Ecto neural progenitor cell (in vitro differentiated cells): ENCODE data around the gene PDCL3.

Source experiments
- DNase-seq: peaks from one replicate; pipeline ENCODE4 v3.0.0-alpha.2; 2018; ENCODE audit warnings: low spot score

The PDCL3 gene

DNA sequence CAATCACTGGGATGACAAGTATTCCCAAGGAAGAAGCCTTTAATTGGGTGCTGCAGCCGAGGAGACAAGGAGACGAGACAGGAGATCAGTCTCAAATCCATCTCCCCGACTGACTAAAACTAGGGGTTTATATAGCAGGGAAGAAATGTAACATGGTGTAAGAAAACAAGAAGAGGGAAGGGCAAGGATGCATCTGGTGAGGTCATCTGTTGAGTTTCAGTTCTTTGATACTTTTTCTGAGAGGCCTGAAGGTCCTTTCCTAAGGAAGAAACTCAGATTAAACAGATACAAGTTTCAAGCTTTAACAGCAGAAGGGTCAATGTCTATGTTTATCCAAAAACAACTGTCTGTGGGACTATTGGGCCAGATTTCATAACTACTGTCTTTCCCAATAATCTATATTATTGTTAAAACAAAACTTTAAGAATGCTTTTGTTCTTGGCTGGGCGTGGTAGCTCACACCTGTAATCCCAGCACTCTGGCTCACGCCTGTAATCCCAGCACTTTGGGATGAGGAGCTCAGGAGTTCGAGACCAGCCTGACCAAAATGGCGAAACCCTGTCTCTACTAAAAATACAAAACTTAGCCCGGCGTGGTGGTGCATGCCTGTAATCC lies 2.5 kb upstream of the PDCL3 start:
- DNase-seq = no peak

DNA sequence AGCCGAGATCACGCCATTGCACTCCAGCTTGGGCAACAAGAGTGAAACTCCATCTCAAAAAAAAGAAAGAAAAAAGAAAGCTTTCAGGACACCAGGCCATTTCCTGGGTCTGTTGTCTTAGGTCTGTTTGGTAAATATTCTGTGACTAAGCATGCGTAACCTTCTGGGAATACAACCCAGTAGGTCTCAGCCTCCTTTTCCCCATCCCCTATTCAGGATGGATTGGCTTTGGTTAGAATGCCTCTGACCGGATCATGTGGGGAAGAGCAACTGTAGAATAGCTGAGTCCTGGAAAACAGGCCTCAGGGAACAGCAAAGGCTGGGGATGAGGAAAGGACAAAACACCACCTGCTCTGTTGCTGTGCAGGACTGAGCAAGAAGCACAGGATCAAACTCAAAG lies 1.6 kb upstream of the PDCL3 start:
- no peak for DNase-seq

DNA sequence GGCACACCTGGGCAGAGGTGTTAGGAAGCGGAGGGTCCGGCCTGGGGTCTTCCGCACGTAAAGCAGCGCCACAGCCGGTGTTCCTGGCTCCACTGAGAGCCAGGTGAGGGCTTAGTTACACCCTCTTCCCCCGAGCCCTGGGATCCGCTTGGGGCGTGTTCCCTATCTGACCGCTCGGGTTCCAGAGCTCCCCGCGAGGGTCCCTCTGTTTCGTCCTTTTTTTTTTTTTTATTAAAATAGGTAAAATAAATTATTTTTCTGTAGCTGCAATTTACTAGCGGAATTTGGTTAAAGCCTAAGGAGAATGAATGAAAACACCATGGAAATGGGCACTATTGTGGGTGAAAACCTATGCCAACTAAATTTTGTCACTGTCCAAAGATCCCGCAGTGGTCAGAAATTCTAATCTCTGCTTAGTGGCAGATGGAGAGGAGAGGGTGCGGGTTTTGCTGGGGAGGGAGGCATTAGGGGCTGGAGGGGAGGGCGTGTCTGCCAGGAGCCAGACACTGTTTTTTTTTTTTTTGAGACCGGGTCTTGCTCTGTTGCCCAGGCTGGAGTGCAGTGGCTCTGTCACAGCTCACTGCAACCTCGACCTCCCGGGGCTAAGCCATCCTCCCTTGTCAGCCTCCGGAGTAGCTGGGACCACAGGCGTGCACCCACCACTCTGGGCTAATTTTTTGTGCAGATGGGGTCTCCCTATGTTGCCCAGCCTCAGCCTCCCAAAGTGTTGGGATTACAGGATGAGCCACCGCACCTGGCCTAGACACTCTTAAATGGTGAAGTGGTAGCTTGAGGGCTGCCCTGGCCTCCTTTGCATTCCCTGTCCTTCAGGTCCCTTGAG lies 834 bp downstream of the PDCL3 start:
- no peak for DNase-seq

DNA sequence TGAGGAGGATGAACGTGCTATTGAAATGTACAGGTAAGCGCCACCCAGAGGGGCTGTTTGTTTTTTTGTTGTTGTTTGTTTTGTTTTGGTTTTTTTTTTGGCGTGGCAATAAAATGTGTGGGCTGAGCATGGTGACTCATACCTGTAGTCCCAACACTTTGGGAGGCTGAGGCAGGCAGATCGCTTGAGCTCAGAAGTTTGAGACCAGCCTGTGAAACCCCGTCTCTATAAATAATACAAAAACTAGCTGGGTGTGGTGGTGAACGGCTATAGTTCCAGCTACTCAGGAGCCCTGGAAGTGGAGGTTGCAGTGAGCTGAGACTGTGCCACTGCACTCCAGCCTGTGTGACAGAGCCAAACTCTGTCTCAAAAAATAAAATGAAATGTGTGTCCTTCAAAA lies 6.2 kb downstream of the PDCL3 start:
- DNase-seq = no peak

DNA sequence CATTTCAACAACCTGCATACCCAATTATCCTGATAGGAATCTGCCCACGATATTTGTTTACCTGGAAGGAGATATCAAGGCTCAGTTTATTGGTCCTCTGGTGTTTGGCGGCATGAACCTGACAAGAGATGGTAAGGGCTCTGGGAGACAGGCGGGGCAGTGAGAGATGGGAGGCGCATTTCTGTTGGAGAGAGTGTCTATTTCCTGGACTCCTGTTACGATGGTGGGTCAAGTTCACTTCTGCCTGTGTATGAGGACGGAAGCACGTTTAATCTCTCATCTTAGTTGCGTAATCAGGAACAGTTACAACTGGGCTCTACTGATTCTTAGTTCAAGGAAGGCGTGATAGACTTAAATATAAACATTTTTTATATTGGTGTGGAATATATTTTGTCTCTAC lies 8.9 kb downstream of the PDCL3 start:
- DNase-seq = no peak

DNA sequence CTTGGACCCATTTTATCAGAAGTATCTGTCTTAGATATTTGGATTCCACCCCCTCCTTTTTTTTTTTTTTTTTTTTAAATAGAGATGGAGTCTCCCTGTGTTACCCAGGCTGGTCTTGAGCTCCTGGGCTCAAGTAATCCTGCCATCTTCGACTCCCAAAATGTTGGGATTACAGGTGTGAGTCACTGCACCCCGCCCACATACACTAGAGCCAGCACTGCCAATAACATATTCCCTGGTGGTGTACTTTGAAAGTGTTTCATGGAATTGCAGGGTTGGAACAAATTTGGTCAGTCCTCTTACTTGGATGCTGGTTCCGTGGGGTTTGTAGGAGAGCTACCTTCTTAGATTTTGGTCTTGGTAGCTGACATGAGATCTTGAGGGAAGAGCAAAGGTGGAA lies 15.0 kb downstream of the PDCL3 start:
- no peak for DNase-seq

DNA sequence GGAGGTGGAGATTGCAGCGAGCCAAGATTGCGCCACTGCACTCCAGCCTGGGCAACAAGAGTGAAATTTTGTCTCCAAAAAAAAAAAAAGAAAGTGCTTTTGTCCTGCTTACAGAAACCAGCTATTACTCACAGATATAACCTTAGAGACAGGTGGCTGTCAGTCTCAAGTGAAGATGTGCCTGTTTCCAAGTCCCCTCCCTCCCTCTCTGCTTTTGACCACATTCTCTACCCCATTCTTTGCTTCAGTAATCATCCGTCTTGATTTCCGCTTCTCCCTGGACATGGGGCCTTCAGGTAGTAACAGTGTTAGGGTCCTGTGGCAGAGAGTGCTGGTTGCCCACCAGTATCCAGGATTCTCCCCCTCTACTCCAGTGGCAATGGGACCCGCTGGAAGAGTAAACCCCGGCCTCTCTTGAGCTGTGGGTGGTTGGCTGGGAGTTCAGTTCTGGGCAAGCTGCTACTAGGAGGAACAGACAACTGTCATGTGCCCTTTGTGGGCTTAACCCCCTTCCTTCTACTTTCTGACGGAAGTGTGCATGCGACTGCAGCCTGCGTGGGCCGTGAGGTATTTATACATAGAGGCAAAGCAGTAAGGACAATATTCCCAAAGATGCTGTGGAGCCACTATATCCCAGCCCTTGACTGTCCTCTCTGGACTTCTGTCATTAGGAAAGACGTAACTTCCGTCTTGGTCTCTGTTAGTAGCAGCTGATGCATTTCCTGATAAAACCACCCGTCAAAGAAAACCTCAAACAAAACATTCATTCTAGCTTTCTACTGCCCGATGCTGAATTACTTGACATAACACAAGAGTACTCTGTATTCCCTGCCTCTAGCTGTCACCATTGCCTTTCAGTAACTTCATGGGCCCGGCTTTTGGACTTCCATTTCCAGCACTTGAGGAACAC lies 17.8 kb downstream of the PDCL3 start:
- DNase-seq = no peak

DNA sequence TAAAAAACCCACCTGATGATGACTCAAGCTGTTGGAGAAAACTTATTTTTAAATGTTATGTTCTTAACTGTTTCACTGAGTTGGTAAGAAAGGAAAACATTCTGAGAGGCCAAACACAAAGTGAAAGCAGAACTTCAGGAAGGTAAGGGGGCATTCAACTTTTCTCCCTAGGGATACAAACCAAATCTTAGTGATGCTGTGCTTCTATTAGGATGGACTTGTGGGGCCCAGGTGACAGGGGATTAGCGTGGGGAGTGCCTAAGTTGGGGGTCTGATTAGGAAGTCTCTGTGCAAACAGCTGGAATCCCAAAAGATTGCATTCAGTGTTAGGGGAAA lies 18.5 kb downstream of the PDCL3 start:
- DNase-seq = no peak

DNA sequence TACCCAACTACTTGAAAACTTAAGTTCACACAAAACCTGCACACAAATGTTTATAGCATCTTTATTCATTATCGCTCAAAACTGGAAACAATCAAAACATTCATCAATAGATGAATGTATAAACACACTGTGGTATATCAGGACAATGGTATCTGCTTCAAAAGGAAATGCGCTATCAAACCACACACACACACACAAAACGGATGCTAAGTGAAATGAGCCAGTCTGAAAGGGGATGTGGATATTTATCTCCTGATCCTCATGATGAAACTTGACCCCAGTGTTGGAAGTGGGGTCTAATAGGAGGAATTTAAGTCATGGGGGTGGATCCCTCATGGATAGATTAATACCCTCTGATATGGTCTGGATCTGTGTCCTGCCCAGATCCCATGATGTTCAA lies 22.0 kb downstream of the PDCL3 start:
- DNase-seq = no peak

DNA sequence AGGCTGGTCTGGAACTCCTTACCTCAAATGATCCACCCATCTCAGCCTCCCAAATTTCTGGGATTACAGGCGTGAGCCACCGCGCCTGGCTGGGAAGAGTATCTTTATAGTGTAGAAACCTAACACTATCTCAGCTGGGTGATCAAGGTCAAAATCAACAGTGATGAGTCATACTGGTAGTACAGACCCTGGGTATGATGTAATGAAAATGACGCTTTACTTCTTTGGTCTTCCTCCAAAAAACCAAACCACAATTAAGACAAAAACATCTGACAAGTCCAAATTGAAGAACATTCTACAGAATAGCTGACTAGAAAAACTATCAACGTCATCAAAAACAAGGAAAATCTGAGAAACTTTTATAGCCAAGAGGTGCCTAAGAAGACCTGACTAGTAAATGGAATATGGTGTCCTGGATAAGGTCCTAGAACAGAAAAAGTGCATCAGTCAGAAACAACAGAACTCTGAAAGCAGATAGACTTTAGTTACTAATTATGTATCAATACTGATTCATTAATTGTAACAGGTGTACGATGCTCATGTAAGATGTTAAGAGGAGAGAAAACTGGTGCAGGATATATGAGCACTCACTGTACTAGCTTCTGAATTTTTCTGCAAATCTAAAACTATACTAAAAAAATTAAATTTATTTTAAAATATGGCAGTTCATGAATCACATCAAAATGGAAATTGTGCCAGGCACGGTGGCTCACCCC lies 25.4 kb downstream of the PDCL3 start:
- DNase-seq = no peak

DNA sequence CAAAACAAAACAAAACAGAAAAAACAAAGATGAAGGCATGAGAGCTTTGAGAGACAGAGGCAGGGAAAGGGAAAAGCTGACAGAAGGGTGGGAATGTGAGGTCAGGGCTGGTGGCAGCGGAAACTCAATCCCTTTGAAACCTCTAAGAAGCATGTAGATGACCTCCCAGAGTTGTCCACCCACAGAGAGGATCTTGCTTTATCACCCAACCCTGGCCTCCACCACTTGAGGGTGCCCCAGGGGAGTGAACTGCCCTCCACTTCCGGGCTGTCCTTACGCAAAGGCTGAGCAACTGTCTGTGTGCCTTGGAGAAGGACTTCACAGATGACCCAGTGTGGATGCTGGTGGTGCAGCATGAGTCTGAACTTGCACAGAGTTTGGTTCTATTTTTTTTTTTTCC lies 26.7 kb downstream of the PDCL3 start:
- DNase-seq = no peak

DNA sequence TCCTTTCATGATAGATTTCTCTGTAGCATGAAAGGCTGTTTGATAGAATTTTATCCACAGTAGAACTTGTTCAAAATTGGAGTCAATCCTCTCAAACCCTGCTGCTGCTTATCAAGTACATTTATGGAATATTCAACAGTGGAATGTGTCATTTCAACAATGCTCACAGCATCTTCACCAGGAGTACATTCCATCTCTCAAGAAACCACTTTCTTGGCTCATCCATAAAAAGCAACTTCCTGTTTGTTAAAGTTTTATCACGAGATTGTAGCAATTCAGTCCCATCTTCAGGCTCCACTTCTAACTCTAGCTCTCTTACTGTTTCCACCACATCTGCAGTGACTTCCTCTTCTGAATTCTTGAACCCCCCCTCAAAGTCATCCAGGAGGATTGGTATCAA lies 29.4 kb downstream of the PDCL3 start:
- no peak for DNase-seq

DNA sequence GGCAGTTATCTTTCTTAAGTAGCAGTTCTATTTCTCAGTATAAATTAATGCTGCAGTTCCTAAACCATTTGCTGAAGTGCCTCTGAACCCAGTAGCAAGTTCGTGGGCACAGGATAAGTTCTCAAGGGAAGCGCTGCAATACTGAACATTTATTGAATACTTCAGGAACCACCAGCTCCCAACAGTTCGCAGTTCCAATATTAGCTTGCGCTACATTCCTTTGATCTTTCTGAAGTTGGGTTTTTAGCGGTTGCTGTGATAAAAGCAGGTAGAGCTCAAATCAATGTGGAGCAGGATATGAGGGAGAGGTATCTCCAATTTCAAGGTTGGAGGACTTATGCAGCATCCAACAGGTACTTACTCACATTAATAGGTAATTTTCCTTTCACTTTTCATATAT lies 33.7 kb downstream of the PDCL3 start:
- no peak for DNase-seq

DNA sequence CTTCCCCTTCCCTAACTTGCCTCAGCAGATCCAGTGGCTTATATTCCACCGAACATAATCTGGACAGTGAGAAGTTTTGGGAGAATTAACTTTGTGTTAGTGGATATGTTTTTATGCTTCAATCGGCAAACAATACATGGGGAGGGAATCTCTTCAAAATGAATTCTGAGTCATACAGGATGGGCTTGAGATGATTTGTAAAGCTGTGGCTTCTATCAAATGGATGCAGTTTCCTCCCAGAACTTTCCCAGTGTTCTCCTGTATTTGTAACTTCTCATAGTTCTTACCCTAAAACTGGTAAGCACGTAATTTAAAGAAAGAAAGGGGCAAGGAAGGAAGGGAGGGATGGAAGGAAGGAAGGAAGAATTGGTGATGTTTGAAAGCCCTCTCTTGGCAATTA lies 36.8 kb downstream of the PDCL3 start:
- no peak for DNase-seq

DNA sequence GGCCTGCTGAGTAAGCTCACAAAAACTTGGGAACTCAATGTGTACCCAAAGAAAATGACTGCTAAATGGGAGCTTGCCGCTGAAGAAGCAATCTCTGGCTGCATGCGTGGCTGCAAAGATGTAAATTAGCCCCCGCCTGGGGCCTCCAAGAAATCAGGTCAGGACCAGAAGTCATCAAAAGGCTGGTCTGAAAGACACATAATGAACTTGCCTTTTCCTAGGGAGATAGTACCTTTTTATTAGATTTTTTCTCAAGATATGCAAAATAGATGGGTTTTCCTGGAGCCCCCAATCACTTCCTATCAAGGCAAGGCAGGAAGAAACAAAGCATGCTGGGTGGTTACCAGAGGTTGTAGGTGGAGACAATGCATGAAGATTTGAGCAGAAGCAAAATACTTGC lies 38.9 kb downstream of the PDCL3 start:
- DNase-seq = no peak

DNA sequence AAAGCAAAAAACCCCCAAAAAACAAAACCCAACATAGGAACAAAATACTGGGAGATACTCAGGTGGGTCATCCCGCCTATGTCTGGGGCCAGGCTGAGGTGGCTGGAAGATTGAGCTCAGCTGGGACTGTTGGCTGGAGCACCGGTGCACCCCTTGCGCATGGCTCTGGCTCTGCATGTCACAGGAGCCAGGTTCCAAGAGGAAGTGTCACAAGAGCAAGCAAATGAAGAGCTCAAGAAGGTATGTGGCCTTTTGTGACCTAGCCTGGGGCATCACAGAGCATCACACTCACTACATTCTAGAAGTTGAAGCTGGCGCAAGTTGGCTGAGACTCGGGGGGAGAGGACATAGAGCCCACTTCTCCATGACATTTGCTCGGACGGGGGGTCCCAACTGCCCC lies 40.6 kb downstream of the PDCL3 start:
- DNase-seq = no peak

DNA sequence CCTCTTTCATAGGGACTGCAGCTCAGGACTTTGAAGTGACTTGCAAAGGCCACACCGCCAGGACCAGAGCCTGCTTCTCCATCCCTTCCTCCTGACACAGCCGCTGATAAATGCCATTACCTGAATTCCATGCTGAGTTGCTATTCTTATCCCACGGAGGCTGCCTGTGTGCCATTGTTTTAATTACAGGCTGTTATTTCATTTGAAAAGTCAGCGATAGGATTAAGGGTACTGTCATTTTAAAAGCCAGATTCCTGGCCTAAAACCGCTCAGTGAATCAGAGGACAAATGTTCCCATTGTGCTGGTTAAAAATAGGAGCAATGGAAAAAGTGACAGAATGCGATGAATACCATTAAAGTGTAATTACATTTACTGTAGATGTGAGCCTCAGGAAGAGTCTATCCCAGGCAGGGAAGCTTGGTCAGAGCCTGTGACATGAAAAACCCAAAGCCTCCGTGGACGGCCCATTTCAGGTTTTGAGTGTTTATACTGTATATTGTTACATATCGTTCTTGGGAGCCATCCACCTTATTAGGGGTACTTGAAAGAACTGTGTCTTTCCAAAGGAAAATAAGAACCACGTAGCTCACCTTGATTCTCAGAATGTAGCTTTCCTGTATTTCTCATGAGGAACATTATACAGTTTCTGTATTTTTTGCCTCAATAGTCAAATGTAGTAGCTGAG lies 41.3 kb downstream of the PDCL3 start:
- DNase-seq = no peak

DNA sequence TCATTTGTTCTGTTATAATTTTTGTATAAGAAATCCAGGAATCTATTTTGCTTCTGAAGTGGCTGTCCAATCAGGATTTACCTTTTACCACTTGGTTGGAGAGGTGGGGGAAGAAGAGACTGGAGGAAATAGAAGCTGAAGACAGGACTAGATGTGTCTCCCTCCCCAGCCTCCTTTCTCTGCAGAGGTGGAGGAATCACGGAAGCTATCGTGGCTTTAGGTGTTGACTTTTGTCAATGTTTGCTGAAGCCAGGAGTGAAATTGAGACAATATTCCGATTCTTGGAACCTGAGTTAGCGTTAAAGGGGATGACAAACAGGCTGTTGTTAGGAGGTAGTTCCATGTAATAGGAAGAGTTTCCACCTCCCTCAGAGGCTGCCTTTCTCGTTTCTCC lies 43.5 kb downstream of the PDCL3 start:
- DNase-seq = no peak

DNA sequence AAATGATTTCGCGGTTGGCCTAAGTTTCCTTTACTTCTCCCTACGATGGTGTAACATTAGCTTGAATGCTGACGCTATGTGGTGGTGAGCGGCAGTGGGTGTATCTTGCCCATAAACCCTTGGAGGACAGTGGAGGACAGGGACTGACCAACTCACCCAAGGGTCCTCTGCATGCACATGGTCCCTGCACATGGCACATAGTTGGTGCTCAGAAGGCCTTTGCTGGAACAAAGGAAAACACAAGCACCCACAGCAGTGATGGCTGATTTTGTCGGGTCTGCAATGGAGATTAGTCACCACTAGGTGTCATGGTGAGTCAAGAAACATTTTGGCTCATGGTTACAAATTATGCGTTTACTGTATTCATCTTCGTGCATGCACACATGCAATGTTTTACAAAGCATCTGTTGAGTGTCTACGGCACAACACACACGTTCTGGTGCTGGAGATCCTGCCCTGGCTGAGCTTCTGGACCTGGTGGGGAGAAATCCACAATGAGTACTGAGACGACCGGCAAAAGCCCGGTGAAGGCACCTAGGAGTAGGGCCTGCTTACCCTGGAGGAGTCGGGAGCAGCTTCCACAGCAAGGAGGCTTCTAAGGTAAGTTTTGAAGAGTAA lies 44.0 kb downstream of the PDCL3 start:
- no peak for DNase-seq

DNA sequence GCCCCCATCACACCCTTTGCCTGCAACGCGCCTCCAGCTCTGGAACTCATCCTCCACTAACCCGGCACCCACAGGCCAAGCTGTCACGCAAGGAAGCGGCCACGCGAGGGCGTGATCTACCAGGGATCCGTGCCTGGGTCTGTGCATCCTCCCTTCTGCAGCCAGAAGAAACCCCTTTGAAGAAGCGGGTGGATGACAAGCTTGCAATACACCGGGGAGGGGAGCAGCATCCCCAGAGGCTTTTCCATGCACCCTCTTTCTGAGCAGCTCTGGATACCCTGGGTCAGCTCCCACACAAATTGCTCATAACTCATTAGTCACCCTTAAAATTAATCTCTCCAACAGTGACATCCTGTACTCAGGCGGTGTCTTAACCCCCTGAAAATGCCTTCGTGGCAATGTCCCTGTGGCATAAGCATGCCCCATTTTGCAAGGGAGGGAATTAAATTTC lies 47.6 kb downstream of the PDCL3 start:
- DNase-seq = peak; percentile 85
